Gastroesophageal sphincter (tissue), 3 donors: ENCODE data around the gene PANK1.

Experiments used
- CTCF ChIP-seq, 4 experiments: fragments of 200-600 bp in 2 of 4; fragments of 450-650 bp in 2 of 4; sonication (generic) in 1 of 4; IDR thresholded peaks; one replicate each; pipeline ENCODE4 v1.5.1; 2017 to 2019; ENCODE audit warnings: antibody characterized with exemption in 4 of 4, mild to moderate bottlenecking in 2 of 4, moderate library complexity in 2 of 4
- EP300 ChIP-seq: sonication (generic); formaldehyde crosslinking; IDR thresholded peaks from one replicate; pipeline ENCODE4 v1.6.1; 2017; ENCODE audit warnings: antibody characterized with exemption, mild to moderate bottlenecking

- TF ChIP-seq EP300 = no peak
- no peak for TF ChIP-seq CTCF (IDR thresholded peaks at IDR 0.05)
These were observed 11.6 kb downstream of the PANK1 start for GRCh38 chr10:89633484-89633883.
